Astrocyte (in vitro differentiated cells and primary cell): Measurements from ENCODE around the gene CCR5AS.

Experiments
- DNase-seq: peaks from one replicate; pipeline ENCODE4 v3.0.0-alpha.2; 2010; ENCODE audit warnings: low read depth
- FAIRE-seq: peaks from 2 replicates; lab custom pipeline; 2011; peaks lifted over from hg19 to GRCh38; lab: Jason Lieb, UNC
- H2AFZ ChIP-seq: 2 replicates; pipeline ENCODE4 v1.6.0; 2012; ENCODE audit warnings: low read depth, low read length, inconsistent platforms
- H3K27ac ChIP-seq: 2 replicates; pipeline ENCODE4 v1.5.1; 2011; ENCODE audit warnings: low read depth, low read length, inconsistent platforms
- H3K27me3 ChIP-seq: 2 replicates; pipeline ENCODE4 v1.6.0; 2011; ENCODE audit warnings: low read length, inconsistent platforms; ENCODE audit not compliant: insufficient read depth
- H3K36me3 ChIP-seq: 2 replicates; pipeline ENCODE4 v1.5.1; 2011; ENCODE audit warnings: low read length, inconsistent platforms; ENCODE audit not compliant: insufficient read depth
- H3K4me1 ChIP-seq: 2 replicates; pipeline ENCODE4 v1.5.1; 2011; ENCODE audit warnings: low read length, inconsistent platforms; ENCODE audit not compliant: insufficient read depth
- H3K4me2 ChIP-seq: 2 replicates; pipeline ENCODE4 v1.6.0; 2012; ENCODE audit warnings: low read length, inconsistent platforms
- H3K4me3 ChIP-seq: 2 replicates; pipeline ENCODE4 v1.5.1; 2011; ENCODE audit warnings: low read depth, mild to moderate bottlenecking, low read length, inconsistent platforms; ENCODE audit not compliant: insufficient read depth
- H3K79me2 ChIP-seq: 2 replicates; pipeline ENCODE4 v1.6.0; 2012; ENCODE audit warnings: mild to moderate bottlenecking, low read length, inconsistent platforms; ENCODE audit not compliant: insufficient read depth
- H3K9ac ChIP-seq: 2 replicates; pipeline ENCODE4 v1.6.0; 2012; ENCODE audit warnings: mild to moderate bottlenecking, low read length, inconsistent platforms
- H3K9me3 ChIP-seq: 2 replicates; pipeline ENCODE4 v1.5.1; 2012; ENCODE audit warnings: low read depth, mild to moderate bottlenecking, low read length, inconsistent platforms; ENCODE audit not compliant: insufficient read depth
- H4K20me1 ChIP-seq: 2 replicates; pipeline ENCODE4 v1.6.0; 2012; ENCODE audit warnings: low read length, inconsistent platforms; ENCODE audit not compliant: insufficient read depth
- H3K27ac Mint-ChIP-seq: one replicate; pipeline ENCODE4 v1.8.0; 2021; ENCODE audit warnings: mild to moderate bottlenecking, mixed read lengths; ENCODE audit not compliant: unreplicated experiment
- H3K27me3 Mint-ChIP-seq: one replicate; pipeline ENCODE4 v1.8.0; 2021; ENCODE audit warnings: low read depth, mixed read lengths; ENCODE audit not compliant: unreplicated experiment
- H3K36me3 Mint-ChIP-seq: one replicate; pipeline ENCODE4 v1.8.0; 2021; ENCODE audit warnings: low read depth, mixed read lengths; ENCODE audit not compliant: unreplicated experiment
- H3K4me1 Mint-ChIP-seq: one replicate; pipeline ENCODE4 v1.8.0; 2021; ENCODE audit warnings: low read depth, mixed read lengths; ENCODE audit not compliant: unreplicated experiment
- H3K4me3 Mint-ChIP-seq: one replicate; pipeline ENCODE4 v1.8.0; 2021; ENCODE audit warnings: mild to moderate bottlenecking, moderate library complexity, mixed read lengths; ENCODE audit not compliant: unreplicated experiment
- H3K9me3 Mint-ChIP-seq: one replicate; pipeline ENCODE4 v1.8.0; 2021; ENCODE audit warnings: mild to moderate bottlenecking, mixed read lengths; ENCODE audit not compliant: unreplicated experiment
- CTCF ChIP-seq: IDR thresholded peaks from 2 replicates; pipeline ENCODE4 v1.5.1; 2011; ENCODE audit warnings: low read depth, mild to moderate bottlenecking, inconsistent platforms, low read length, moderate library complexity; ENCODE audit not compliant: insufficient read depth
- EZH2 ChIP-seq: IDR thresholded peaks from 2 replicates; pipeline ENCODE4 v1.6.1; 2012; ENCODE audit warnings: mild to moderate bottlenecking, low read length, inconsistent platforms; ENCODE audit not compliant: insufficient read depth

CCR5AS gene

GRCh38 chr3:46353090-46353489 lies 53.8 kb downstream of the CCR5AS start:
- peaks cover 15% of the 10 kb centered on the region for H3K4me1 Mint-ChIP-seq

GRCh38 chr3:46351646-46352045 lies 55.2 kb downstream of the CCR5AS start:
- Histone ChIP-seq H3K79me2 (no peaks in the 10 kb centered on the region), H3K4me3 (no peak overlapping the region), H3K27ac (no peak overlapping the region), H2AFZ (no peak overlapping the region), H3K9ac (no peak overlapping the region), H3K4me1 (no peaks in the 10 kb centered on the region), H3K9me3 (no peaks in the 10 kb centered on the region), H3K27me3 (peaks cover 22% of the 10 kb centered on the region), H3K4me2 (no peak overlapping the region), H3K36me3 (no peaks in the 10 kb centered on the region), H4K20me1 (no peaks in the 10 kb centered on the region)
- Mint-ChIP-seq H3K4me1 (peaks cover 15% of the 10 kb centered on the region), H3K4me3 (no peak overlapping the region), H3K27me3 (peaks cover 42% of the 10 kb centered on the region), H3K27ac (no peak overlapping the region), H3K9me3 (peaks cover 2% of the 10 kb centered on the region), H3K36me3 (no peaks in the 10 kb centered on the region)
- DNase-seq: no peak
- FAIRE-seq: no peak
- no peak for TF ChIP-seq EZH2
- no peak for TF ChIP-seq CTCF

More at GRCh38 chr3:46353090-46353489, 53.8 kb downstream of the CCR5AS start:
- H3K27me3 Mint-ChIP-seq: peaks cover 45% of the 10 kb centered on the region
- Histone ChIP-seq H3K36me3 (no peaks in the 10 kb centered on the region), H3K4me1 (no peaks in the 10 kb centered on the region), H3K4me2 (no peak overlapping the region), H3K9me3 (no peaks in the 10 kb centered on the region), H3K4me3 (no peak overlapping the region), H3K79me2 (no peaks in the 10 kb centered on the region), H2AFZ (no peak overlapping the region), H3K27ac (no peak overlapping the region), H4K20me1 (no peaks in the 10 kb centered on the region), H3K27me3 (peaks cover 29% of the 10 kb centered on the region), H3K9ac (no peak overlapping the region)
- no peak for TF ChIP-seq EZH2
- no peak for TF ChIP-seq CTCF
- H3K36me3 Mint-ChIP-seq: no peaks in the 10 kb centered on the region
- no peak for DNase-seq
- no peak overlapping the region for H3K4me3 Mint-ChIP-seq
- no peak for FAIRE-seq
- peak overlapping the region; percentile 11 for H3K27ac Mint-ChIP-seq
- H3K9me3 Mint-ChIP-seq: peaks cover 2% of the 10 kb centered on the region

- Mint-ChIP-seq H3K4me1 (peaks cover 15% of the 10 kb centered on the region), H3K4me3 (no peak overlapping the region), H3K27ac (no peak overlapping the region), H3K36me3 (no peaks in the 10 kb centered on the region), H3K9me3 (no peaks in the 10 kb centered on the region), H3K27me3 (peaks cover 30% of the 10 kb centered on the region)
- no peaks in the 10 kb centered on the region for H3K79me2 ChIP-seq
- H3K27me3 ChIP-seq: peaks cover 18% of the 10 kb centered on the region
- no peak for DNase-seq
- no peaks in the 10 kb centered on the region for H4K20me1 ChIP-seq
- TF ChIP-seq CTCF (no peak), EZH2 (no peak)
- H3K4me1 ChIP-seq: no peaks in the 10 kb centered on the region
- H2AFZ ChIP-seq: no peak overlapping the region
- H3K9ac ChIP-seq: no peak overlapping the region
- no peaks in the 10 kb centered on the region for H3K9me3 ChIP-seq
- H3K4me3 ChIP-seq: no peak overlapping the region
- no peak overlapping the region for H3K4me2 ChIP-seq
- FAIRE-seq: no peak
- no peaks in the 10 kb centered on the region for H3K36me3 ChIP-seq
- H3K27ac ChIP-seq: no peak overlapping the region
Measured at GRCh38 chr3:46350262-46350565, 56.7 kb downstream of the CCR5AS start.
